ENCODE results near the gene ITGA2. TPM values are rescaled to one million over a fixed set of nuclear protein-coding genes. Genes with fewer than 3 reads are reported as not detected.

ITGA2 gene
- total RNA-seq, 4 donors from 2014 or later: 5.0 to 22.5 (median 17.4) TPM

GRCh38 chr5:53069626-53070025 lies 80.5 kb downstream of the ITGA2 start:
- TF ChIP-seq CTCF (IDR thresholded peaks at IDR 0.05) (no peak), POLR2A (IDR thresholded peaks at IDR 0.05) (no peak)
- H3K4me3 ChIP-seq: no peak overlapping the region
- no peak overlapping the region for H3K27ac ChIP-seq
- H3K27me3 ChIP-seq: no peaks in the 10 kb centered on the region
- no peaks in the 10 kb centered on the region for H3K9me3 ChIP-seq
- DNase-seq: no peak
- no peaks in the 10 kb centered on the region for H3K4me1 ChIP-seq
- peaks cover 0 to 54% (median 0%) of the 10 kb centered on the region in 3 donors for H3K36me3 ChIP-seq

- TF ChIP-seq POLR2A (IDR thresholded peaks at IDR 0.05) (no peak), CTCF (IDR thresholded peaks at IDR 0.05) (no peak)
- Histone ChIP-seq H3K27ac (no peak overlapping the region), H3K27me3 (no peaks in the 10 kb centered on the region), H3K36me3 (peaks cover 0 to 59% (median 0%) of the 10 kb centered on the region in 3 donors), H3K9me3 (no peaks in the 10 kb centered on the region), H3K4me3 (no peak overlapping the region), H3K4me1 (no peaks in the 10 kb centered on the region)
- no peak for DNase-seq
These were observed 82.1 kb downstream of the ITGA2 start for GRCh38 chr5:53071298-53071697.

GRCh38 chr5:53071738-53072137 lies 82.6 kb downstream of the ITGA2 start:
- Histone ChIP-seq H3K36me3 (peaks cover 0 to 61% (median 0%) of the 10 kb centered on the region in 3 donors), H3K27ac (no peak overlapping the region), H3K4me3 (no peak overlapping the region), H3K27me3 (no peaks in the 10 kb centered on the region), H3K4me1 (no peaks in the 10 kb centered on the region), H3K9me3 (no peaks in the 10 kb centered on the region)
- no peak for TF ChIP-seq POLR2A (IDR thresholded peaks at IDR 0.05)
- no peak for TF ChIP-seq CTCF (IDR thresholded peaks at IDR 0.05)
- DNase-seq: no peak

GRCh38 chr5:53073348-53073747 lies 84.2 kb downstream of the ITGA2 start:
- H3K9me3 ChIP-seq: no peaks in the 10 kb centered on the region
- DNase-seq: no peak
- no peak overlapping the region for H3K27ac ChIP-seq
- H3K36me3 ChIP-seq: peaks cover 0 to 70% (median 0%) of the 10 kb centered on the region in 3 donors
- no peaks in the 10 kb centered on the region for H3K27me3 ChIP-seq
- no peaks in the 10 kb centered on the region for H3K4me1 ChIP-seq
- TF ChIP-seq POLR2A (IDR thresholded peaks at IDR 0.05) (no peak), CTCF (IDR thresholded peaks at IDR 0.05) (no peak)
- no peak overlapping the region for H3K4me3 ChIP-seq

- Histone ChIP-seq H3K36me3 (peaks cover 0 to 71% (median 0%) of the 10 kb centered on the region in 3 donors), H3K9me3 (no peaks in the 10 kb centered on the region), H3K27me3 (no peaks in the 10 kb centered on the region), H3K4me1 (no peaks in the 10 kb centered on the region), H3K27ac (no peak overlapping the region), H3K4me3 (no peak overlapping the region)
- DNase-seq: no peak
- TF ChIP-seq CTCF (IDR thresholded peaks at IDR 0.05) (no peak), POLR2A (IDR thresholded peaks at IDR 0.05) (no peak)
These were observed 86.9 kb downstream of the ITGA2 start for GRCh38 chr5:53076014-53076583.

- Histone ChIP-seq H3K27ac (no peak overlapping the region), H3K36me3 (peaks cover 0 to 57% (median 0%) of the 10 kb centered on the region in 3 donors), H3K4me3 (no peak overlapping the region), H3K27me3 (no peaks in the 10 kb centered on the region), H3K9me3 (no peaks in the 10 kb centered on the region), H3K4me1 (no peaks in the 10 kb centered on the region)
- DNase-seq: no peak
- no peak for TF ChIP-seq CTCF (IDR thresholded peaks at IDR 0.05)
- TF ChIP-seq POLR2A (IDR thresholded peaks at IDR 0.05): no peak
These were observed 91.1 kb downstream of the ITGA2 start for GRCh38 chr5:53080271-53080670.

Data from Peyer's patch (tissue), 4 donors.